Type B pancreatic cell (in vitro differentiated cells): ENCODE data around the gene LINC01488. TPM values are rescaled to one million over a fixed set of nuclear protein-coding genes. Genes with fewer than 3 reads are reported as not detected.

ENCODE experiments used
- DNase-seq: peaks from one replicate; pipeline ENCODE4 v3.0.0; 2021; ENCODE audit warnings: mixed read lengths; ENCODE audit not compliant: unreplicated experiment; ENCODE audit errors: extremely low spot score
- H3K27ac Mint-ChIP-seq: 2 replicates; pipeline ENCODE4 v1.8.0; 2021; ENCODE audit warnings: mild to moderate bottlenecking, mixed read lengths
- H3K27me3 Mint-ChIP-seq: 2 replicates; pipeline ENCODE4 v1.8.0; 2021; ENCODE audit warnings: mixed read lengths
- H3K36me3 Mint-ChIP-seq: 2 replicates; pipeline ENCODE4 v1.8.0; 2021; ENCODE audit warnings: mixed read lengths
- H3K4me1 Mint-ChIP-seq: one replicate; pipeline ENCODE4 v1.8.0; 2021; ENCODE audit warnings: mixed read lengths; ENCODE audit not compliant: unreplicated experiment
- H3K4me3 Mint-ChIP-seq: 2 replicates; pipeline ENCODE4 v1.8.0; 2021; ENCODE audit warnings: mild to moderate bottlenecking, mixed read lengths
- H3K9me3 Mint-ChIP-seq: 2 replicates; pipeline ENCODE4 v1.8.0; 2021; ENCODE audit warnings: mixed read lengths
- CTCF ChIP-seq: fragments of 200-600 bp; sonication (generic); conservative IDR thresholded peaks from 2 replicates; pipeline ENCODE4 v1.5.0; 2021; ENCODE audit warnings: antibody characterized with exemption, mild to moderate bottlenecking
- total RNA-seq: library from RNA; stranded (reverse); gene quantifications from 2 replicates; pipeline ENCODE4 v1.2.1, GENCODE V29; 2021; ENCODE audit warnings: low replicate concordance

LINC01488 gene
- total RNA-seq, 1 donor from 2014 or later = not detected

- Mint-ChIP-seq H3K4me1 (peaks cover under 1% of the 10 kb centered on the region), H3K9me3 (peaks cover 4% of the 10 kb centered on the region), H3K27ac (no peak overlapping the region), H3K36me3 (no peaks in the 10 kb centered on the region), H3K27me3 (no peaks in the 10 kb centered on the region), H3K4me3 (no peak overlapping the region)
- no peak for DNase-seq
- no peak for TF ChIP-seq CTCF
These were observed 17.2 kb downstream of the LINC01488 start for GRCh38 chr11:69498614-69499175.

- no peak for DNase-seq
These were observed 17.9 kb downstream of the LINC01488 start for GRCh38 chr11:69499186-69499917.

GRCh38 chr11:69499918-69500284, 18.4 kb downstream of the LINC01488 start:
- H3K36me3 Mint-ChIP-seq = no peaks in the 10 kb centered on the region
- H3K9me3 Mint-ChIP-seq = peaks cover 6% of the 10 kb centered on the region
- no peak for DNase-seq
- no peak overlapping the region for H3K4me3 Mint-ChIP-seq
- H3K27ac Mint-ChIP-seq = no peak overlapping the region
- no peaks in the 10 kb centered on the region for H3K27me3 Mint-ChIP-seq
- H3K4me1 Mint-ChIP-seq = no peaks in the 10 kb centered on the region
- TF ChIP-seq CTCF = no peak

More at GRCh38 chr11:69499186-69499917, 17.9 kb downstream of the LINC01488 start:
- no peaks in the 10 kb centered on the region for H3K36me3 Mint-ChIP-seq
- no peak overlapping the region for H3K4me3 Mint-ChIP-seq
- H3K4me1 Mint-ChIP-seq = no peaks in the 10 kb centered on the region
- peaks cover 6% of the 10 kb centered on the region for H3K9me3 Mint-ChIP-seq
- no peak overlapping the region for H3K27ac Mint-ChIP-seq
- TF ChIP-seq CTCF = no peak
- no peaks in the 10 kb centered on the region for H3K27me3 Mint-ChIP-seq

GRCh38 chr11:69500285-69501120, 19.0 kb downstream of the LINC01488 start:
- H3K4me3 Mint-ChIP-seq = no peak overlapping the region
- no peaks in the 10 kb centered on the region for H3K36me3 Mint-ChIP-seq
- H3K27ac Mint-ChIP-seq = no peak overlapping the region
- H3K9me3 Mint-ChIP-seq = peaks cover 6% of the 10 kb centered on the region
- TF ChIP-seq CTCF = no peak
- H3K27me3 Mint-ChIP-seq = no peaks in the 10 kb centered on the region
- no peak for DNase-seq
- no peaks in the 10 kb centered on the region for H3K4me1 Mint-ChIP-seq

- H3K27me3 Mint-ChIP-seq = no peaks in the 10 kb centered on the region
- TF ChIP-seq CTCF = no peak
- H3K9me3 Mint-ChIP-seq = peaks cover 6% of the 10 kb centered on the region
- DNase-seq = no peak
- no peaks in the 10 kb centered on the region for H3K4me1 Mint-ChIP-seq
- no peaks in the 10 kb centered on the region for H3K36me3 Mint-ChIP-seq
- no peak overlapping the region for H3K27ac Mint-ChIP-seq
- no peak overlapping the region for H3K4me3 Mint-ChIP-seq
These were observed 19.6 kb downstream of the LINC01488 start for GRCh38 chr11:69501121-69501489.
